MCF 10A (cell line): ENCODE measurements around the gene IMMP2L. TPM values are rescaled to one million over a fixed set of nuclear protein-coding genes. Genes with fewer than 3 reads are reported as not detected.

Experiments used
- BruUV-seq: library from RNA; stranded (reverse); fragments of 400-500 nt; replicated peaks from 2 replicates; lab custom pipeline; 2021; lab: Mats Ljungman, UMichigan
- CTCF ChIA-PET: fragments of 300-600 bp; sonication (Branson Sonifier 250); formaldehyde crosslinking; extraction: SDS; loops from one replicate; lab custom pipeline; 2021; ENCODE audit warnings: antibody characterized with exemption, inconsistent platforms; lab: Yijun Ruan, JAX
- POLR2A ChIA-PET: fragments of 300-600, 350-650 bp; sonication (Branson Sonifier 250); formaldehyde crosslinking; extraction: SDS; loops from one replicate; lab custom pipeline; 2020; ENCODE audit warnings: antibody characterized with exemption, inconsistent platforms; lab: Yijun Ruan, JAX
- DNase-seq: peaks from one replicate; pipeline ENCODE4 v3.0.0-alpha.2; 2018; ENCODE audit not compliant: unreplicated experiment
- H3K27ac Mint-ChIP-seq: one replicate; pipeline ENCODE4 v1.8.0; 2022; ENCODE audit warnings: mild to moderate bottlenecking, low read depth, mixed read lengths; ENCODE audit not compliant: unreplicated experiment
- H3K27me3 Mint-ChIP-seq: one replicate; pipeline ENCODE4 v1.8.0; 2022; ENCODE audit warnings: mixed read lengths; ENCODE audit not compliant: insufficient read depth, unreplicated experiment
- H3K36me3 Mint-ChIP-seq: one replicate; pipeline ENCODE4 v1.8.0; 2022; ENCODE audit warnings: mild to moderate bottlenecking, moderate library complexity, mixed read lengths; ENCODE audit not compliant: insufficient read depth, unreplicated experiment
- H3K4me1 Mint-ChIP-seq: one replicate; pipeline ENCODE4 v1.8.0; 2022; ENCODE audit warnings: mixed read lengths; ENCODE audit not compliant: insufficient read depth, unreplicated experiment
- H3K4me3 Mint-ChIP-seq: one replicate; pipeline ENCODE4 v1.8.0; 2022; ENCODE audit warnings: mild to moderate bottlenecking, moderate library complexity, mixed read lengths; ENCODE audit not compliant: unreplicated experiment
- H3K9me3 Mint-ChIP-seq: one replicate; pipeline ENCODE4 v1.8.0; 2022; ENCODE audit warnings: mixed read lengths; ENCODE audit not compliant: unreplicated experiment
- intact Hi-C: fragments of 100-400 bp; cut with micrococcal nuclease; formaldehyde crosslinking; loops from 2 replicates; pipeline ENCODE4 v1.14.1; 2022
- total RNA-seq: library from RNA; stranded (reverse); gene quantifications from 2 replicates; pipeline ENCODE4 v1.2.3, GENCODE V29; 2022
- TF ChIP-seq, protein P1 (sequence below): fragments of 200-600 bp; IDR thresholded peaks from one replicate; pipeline ENCODE4 v1.8.0; 2022; ENCODE audit warnings: antibody characterized with exemption, mild to moderate bottlenecking; ENCODE audit not compliant: unreplicated experiment

IMMP2L gene
- total RNA-seq, 1 experiment from 2014 or later = 23.7 TPM

DNA sequence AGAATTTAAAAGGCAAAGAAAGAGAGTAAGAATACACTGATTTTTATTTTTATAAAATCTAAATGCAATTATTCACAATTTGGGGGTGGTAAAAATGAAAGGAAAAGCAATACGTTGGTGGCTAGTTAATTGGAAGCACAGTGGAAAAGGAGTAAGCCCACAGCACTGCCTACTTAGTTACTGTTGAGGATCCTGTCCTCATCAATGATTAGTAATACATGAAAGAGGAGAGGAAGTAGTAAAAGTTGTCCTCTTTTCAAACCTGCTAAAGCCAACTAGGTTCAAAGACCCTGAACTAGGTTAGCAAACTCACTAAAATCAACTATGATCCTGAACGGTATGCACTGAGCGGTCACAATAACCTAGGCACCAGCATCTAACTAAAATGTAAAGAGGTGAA, 524.1 kb downstream of the IMMP2L start:
- no TSS peak for BruUV-seq
- TF ChIP-seq, protein P1, sequence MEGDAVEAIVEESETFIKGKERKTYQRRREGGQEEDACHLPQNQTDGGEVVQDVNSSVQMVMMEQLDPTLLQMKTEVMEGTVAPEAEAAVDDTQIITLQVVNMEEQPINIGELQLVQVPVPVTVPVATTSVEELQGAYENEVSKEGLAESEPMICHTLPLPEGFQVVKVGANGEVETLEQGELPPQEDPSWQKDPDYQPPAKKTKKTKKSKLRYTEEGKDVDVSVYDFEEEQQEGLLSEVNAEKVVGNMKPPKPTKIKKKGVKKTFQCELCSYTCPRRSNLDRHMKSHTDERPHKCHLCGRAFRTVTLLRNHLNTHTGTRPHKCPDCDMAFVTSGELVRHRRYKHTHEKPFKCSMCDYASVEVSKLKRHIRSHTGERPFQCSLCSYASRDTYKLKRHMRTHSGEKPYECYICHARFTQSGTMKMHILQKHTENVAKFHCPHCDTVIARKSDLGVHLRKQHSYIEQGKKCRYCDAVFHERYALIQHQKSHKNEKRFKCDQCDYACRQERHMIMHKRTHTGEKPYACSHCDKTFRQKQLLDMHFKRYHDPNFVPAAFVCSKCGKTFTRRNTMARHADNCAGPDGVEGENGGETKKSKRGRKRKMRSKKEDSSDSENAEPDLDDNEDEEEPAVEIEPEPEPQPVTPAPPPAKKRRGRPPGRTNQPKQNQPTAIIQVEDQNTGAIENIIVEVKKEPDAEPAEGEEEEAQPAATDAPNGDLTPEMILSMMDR = no peak
- intact Hi-C loops = no loop called here
- Mint-ChIP-seq H3K4me3 (no peak overlapping the region), H3K27ac (no peak overlapping the region), H3K27me3 (no peaks in the 10 kb centered on the region), H3K4me1 (peaks cover 6% of the 10 kb centered on the region), H3K36me3 (no peaks in the 10 kb centered on the region), H3K9me3 (no peaks in the 10 kb centered on the region)
- CTCF ChIA-PET = no interaction called here
- POLR2A ChIA-PET = no interaction called here
- no peak for DNase-seq

DNA sequence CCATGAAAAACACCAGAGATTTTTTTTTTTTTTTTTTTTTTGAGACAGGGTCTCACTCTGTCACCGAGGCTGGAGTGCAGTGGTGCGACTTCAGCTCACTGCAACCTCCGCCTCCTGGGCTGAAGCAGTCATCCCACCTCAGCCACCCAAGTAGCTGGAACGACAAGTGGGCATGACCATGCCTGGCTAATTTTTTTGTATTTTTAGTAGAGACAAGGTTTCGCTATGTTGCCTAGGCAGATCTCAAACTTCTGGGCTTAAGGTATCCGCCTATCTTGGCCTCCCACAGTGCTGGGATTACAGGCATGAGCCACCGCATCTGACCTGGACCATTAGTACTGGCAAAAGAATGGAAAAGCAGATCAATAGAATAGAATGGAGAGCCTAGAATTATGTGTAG, 530.4 kb downstream of the IMMP2L start:
- Mint-ChIP-seq H3K4me3 (no peak overlapping the region), H3K9me3 (no peaks in the 10 kb centered on the region), H3K4me1 (peaks cover 8% of the 10 kb centered on the region), H3K27ac (no peak overlapping the region), H3K36me3 (no peaks in the 10 kb centered on the region), H3K27me3 (no peaks in the 10 kb centered on the region)
- TF ChIP-seq, protein P1 = no peak
- intact Hi-C loops = no loop called here
- POLR2A ChIA-PET = no interaction called here
- CTCF ChIA-PET = interaction anchor here (0.6 kb wide), 1 partner anchor 218 kb away, joined by 3 read pairs; no protein-coding TSS in a partner anchor
- DNase-seq = no peak
- BruUV-seq = no TSS peak

DNA sequence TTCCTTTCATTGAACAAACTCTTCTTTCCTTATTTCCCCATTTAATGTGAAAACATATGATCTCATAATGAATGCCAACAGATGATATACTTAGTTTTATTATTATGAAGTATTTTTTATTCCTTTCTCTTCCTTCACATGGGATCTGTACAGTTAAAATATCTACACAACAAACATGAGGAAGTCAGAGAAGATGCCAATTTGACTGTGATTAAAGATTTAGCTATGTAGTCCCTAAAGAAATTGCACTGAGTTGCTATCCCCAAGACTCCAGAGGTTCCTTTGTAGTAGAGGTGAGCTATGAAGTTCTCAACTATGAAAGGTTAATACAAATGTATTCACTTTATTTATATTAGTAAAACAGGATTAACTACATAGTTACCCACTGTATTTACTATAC, 532.0 kb downstream of the IMMP2L start:
- Mint-ChIP-seq H3K9me3 (no peaks in the 10 kb centered on the region), H3K4me3 (no peak overlapping the region), H3K27ac (no peak overlapping the region), H3K36me3 (no peaks in the 10 kb centered on the region), H3K4me1 (peaks cover 8% of the 10 kb centered on the region), H3K27me3 (no peaks in the 10 kb centered on the region)
- DNase-seq = no peak
- BruUV-seq = no TSS peak
- ChIA-PET CTCF (interaction anchor here (1.3 kb wide), 1 partner anchor 79 kb away, joined by 5 read pairs; no protein-coding TSS in a partner anchor), POLR2A (interaction anchor here (0.6 to 1.7 kb wide), 4 partner anchors 12 to 590 kb away, joined by 3 to 7 read pairs (median 4); no protein-coding TSS in a partner anchor)
- TF ChIP-seq, protein P1 = no peak
- intact Hi-C loops = no loop called here

DNA sequence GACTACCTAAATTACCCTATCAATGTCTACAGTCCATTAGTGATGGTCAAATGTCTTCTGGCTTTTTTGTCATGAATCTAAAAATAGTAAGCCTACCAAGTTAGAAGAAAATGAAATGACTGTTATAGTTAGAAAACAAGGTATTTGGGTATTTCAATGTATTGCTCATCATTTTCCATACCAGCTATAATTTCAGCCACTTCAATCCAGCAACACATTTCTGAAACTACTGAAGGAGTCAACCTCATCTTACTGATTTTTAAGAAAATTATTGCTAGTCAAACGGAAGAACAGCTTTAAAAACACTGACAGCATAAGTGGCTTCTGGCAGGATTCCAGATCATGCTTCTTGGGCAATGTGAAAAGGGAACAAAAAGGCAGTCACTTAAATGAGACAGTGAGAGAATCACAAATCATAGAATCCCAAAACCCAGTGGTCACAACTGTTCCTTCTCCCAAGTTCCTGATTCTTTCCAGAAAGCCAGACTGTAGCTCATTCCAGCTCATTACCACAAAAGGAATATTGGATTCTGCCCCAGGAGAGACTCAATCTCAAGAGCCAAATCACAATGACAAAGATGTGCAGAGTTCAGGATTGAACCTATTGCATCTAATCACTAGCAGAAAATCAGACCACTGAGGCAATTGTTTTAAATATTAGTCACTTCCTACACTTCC, 532.6 kb downstream of the IMMP2L start:
- Mint-ChIP-seq H3K4me3 (no peak overlapping the region), H3K27me3 (no peaks in the 10 kb centered on the region), H3K9me3 (no peaks in the 10 kb centered on the region), H3K4me1 (peaks cover 8% of the 10 kb centered on the region), H3K27ac (no peak overlapping the region), H3K36me3 (no peaks in the 10 kb centered on the region)
- DNase-seq = peak; percentile 46
- intact Hi-C loops = no loop called here
- TF ChIP-seq, protein P1 = no peak
- ChIA-PET POLR2A (interaction anchor here (0.6 to 1.7 kb wide), 4 partner anchors 12 to 589 kb away, joined by 3 to 7 read pairs (median 4); no protein-coding TSS in a partner anchor), CTCF (interaction anchor here (1.3 kb wide), 1 partner anchor 80 kb away, joined by 5 read pairs; no protein-coding TSS in a partner anchor)
- no TSS peak for BruUV-seq
